ENCODE data around the gene NCK1. TPM values are rescaled to one million over a fixed set of nuclear protein-coding genes. Genes with fewer than 3 reads are reported as not detected.
A peak's percentile ranks its signal among the peaks of the same experiment; 100 is the strongest.

NCK1 gene
- total RNA-seq, 4 donors from 2014 or later, result 53.1 to 74.0 (median 61.6) TPM

DNA sequence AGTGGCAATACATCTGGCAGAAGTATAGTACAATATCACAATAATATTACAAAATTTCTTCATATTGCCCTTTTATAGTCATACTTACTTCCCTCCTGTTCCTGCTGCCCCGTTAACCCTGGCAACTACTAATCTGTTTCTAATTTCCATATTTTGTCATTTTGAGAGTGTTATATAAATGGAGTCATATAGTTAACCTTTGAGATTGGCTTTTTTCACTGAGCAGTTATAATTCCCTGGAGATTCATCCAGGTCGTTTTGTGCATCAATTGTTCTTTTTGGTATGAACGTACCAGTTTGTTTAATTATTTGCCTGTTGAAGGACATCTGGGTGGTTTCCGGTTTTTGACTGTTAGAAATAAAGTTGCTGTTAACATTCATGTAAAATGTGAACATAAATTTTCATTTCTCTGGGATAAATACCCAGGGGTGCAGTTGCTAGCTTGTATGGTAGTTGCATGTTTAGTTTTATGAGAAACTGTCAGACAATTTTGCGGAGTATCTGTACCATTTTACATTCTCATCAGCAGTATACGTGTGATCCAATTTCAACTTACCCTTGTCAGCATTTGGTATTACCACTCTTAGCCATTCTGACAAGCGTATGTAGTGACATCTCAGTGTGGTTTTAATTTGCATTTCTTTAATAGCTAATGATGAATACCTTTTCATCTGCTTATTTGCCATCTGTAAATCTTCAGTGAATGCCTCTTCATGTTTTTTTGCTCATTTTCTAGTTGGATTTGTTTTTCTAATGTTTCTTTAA is 63.6 kb downstream of the NCK1 start:
- TF ChIP-seq POLR2A (IDR thresholded peaks at IDR 0.05), result no peak
- TF ChIP-seq, protein P1, sequence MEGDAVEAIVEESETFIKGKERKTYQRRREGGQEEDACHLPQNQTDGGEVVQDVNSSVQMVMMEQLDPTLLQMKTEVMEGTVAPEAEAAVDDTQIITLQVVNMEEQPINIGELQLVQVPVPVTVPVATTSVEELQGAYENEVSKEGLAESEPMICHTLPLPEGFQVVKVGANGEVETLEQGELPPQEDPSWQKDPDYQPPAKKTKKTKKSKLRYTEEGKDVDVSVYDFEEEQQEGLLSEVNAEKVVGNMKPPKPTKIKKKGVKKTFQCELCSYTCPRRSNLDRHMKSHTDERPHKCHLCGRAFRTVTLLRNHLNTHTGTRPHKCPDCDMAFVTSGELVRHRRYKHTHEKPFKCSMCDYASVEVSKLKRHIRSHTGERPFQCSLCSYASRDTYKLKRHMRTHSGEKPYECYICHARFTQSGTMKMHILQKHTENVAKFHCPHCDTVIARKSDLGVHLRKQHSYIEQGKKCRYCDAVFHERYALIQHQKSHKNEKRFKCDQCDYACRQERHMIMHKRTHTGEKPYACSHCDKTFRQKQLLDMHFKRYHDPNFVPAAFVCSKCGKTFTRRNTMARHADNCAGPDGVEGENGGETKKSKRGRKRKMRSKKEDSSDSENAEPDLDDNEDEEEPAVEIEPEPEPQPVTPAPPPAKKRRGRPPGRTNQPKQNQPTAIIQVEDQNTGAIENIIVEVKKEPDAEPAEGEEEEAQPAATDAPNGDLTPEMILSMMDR (IDR thresholded peaks at IDR 0.05), result no peak
- WGBS, 2 donors, result 57 to 62% methylated on average over 7 of the region's 7 CpGs
- intact Hi-C loops (cut with DNase I; ENCODE audit: low total_unique reads), result no loop called here
- DNase-seq (ENCODE audit: low spot score in 2 of 2), result no peak
- no peak overlapping the region for H3K4me3 ChIP-seq (ENCODE audit: low read depth, poor library complexity, severe bottlenecking)

DNA sequence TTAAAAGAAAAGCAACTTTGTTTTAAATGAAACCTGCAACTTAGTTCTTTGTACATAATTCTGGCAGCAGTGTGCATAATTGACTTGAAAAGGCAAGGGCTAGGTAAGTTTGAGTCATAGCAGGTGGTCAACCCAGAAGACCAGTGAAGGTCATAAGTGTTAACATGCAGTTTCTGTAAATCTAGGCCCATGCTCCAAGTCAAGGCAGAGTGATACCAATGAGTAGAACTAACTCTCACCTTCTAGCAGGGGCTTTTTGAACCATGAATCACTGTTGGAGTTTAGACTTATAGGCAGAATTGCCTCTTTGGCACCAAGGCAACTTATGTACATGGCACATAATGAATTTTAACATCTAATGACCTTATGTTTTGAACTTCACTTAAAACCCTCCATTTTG is 66.2 kb downstream of the NCK1 start:
- no peak overlapping the region for H3K4me3 ChIP-seq (ENCODE audit: low read depth, poor library complexity, severe bottlenecking)
- intact Hi-C loops (cut with DNase I; ENCODE audit: low total_unique reads), result no loop called here
- TF ChIP-seq, protein P1 (IDR thresholded peaks at IDR 0.05), result no peak
- no peak for TF ChIP-seq POLR2A (IDR thresholded peaks at IDR 0.05)
- no peak for DNase-seq (ENCODE audit: low spot score in 2 of 2)

DNA sequence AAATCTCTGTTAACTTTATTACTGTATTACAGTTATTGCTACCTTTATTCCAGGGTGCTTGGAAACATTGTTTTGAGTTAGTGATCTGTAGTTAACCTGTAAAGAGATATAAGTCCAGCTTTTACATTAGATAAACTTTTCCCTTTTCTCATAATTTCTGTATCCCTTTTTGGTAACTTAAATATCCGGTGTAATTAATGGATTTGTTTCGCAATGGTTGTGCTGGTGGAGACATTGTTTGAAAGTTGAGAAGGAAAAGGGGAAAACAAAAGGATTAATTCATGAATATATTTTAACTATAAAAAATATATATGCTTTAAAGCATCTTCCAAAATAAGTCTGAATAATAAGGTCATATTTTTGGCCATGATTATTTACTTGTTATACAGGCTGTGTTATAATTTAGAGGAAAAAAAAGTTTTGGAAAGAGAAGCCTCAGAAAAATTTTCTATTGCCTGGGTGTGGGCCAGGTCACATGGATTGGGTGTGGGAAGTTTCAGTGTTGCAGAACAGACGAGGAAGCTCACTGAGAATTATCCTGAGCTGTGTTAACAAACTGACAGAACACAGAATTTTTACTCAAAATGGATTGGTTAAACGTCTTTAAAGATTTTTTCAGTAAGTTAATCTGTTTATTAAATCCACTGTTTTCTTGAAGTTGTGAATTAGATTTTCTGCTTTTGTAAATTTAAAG is 68.1 kb downstream of the NCK1 start:
- TF ChIP-seq, protein P1 (IDR thresholded peaks at IDR 0.05), result no peak
- no peak for TF ChIP-seq POLR2A (IDR thresholded peaks at IDR 0.05)
- DNase-seq (ENCODE audit: low spot score in 2 of 2), result peak; percentile 77 to 90
- H3K4me3 ChIP-seq (ENCODE audit: low read depth, poor library complexity, severe bottlenecking), result no peak overlapping the region
- intact Hi-C loops (cut with DNase I; ENCODE audit: low total_unique reads), result no loop called here
- WGBS, 2 donors, result 17 to 20% methylated on average over 4 of the region's 4 CpGs

DNA sequence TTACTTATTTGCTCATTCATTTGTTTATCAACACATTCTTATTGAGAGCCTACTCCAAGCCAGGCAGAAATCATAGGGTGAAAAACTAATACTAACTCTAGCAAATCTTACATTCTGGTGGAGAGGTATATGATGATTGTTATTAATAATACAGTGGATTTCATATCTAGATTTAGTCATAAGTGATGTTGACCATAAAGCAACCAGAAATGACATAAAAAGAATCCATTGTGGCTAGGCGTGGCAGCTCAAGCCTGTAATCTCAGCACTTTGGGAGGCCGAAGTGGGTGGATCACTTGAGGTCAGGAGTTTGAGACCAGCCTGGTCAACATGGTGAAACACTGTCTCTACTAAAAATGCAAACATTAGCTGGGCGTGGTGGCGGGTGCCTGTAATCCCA is 69.6 kb downstream of the NCK1 start:
- DNase-seq (ENCODE audit: low spot score in 2 of 2), result no peak
- intact Hi-C loops (cut with DNase I; ENCODE audit: low total_unique reads), result no loop called here
- TF ChIP-seq, protein P1 (IDR thresholded peaks at IDR 0.05), result no peak
- TF ChIP-seq POLR2A (IDR thresholded peaks at IDR 0.05), result no peak
- 76 to 86% methylated on average over 4 of the region's 4 CpGs for WGBS, 2 donors
- H3K4me3 ChIP-seq (ENCODE audit: low read depth, poor library complexity, severe bottlenecking), result no peak overlapping the region

DNA sequence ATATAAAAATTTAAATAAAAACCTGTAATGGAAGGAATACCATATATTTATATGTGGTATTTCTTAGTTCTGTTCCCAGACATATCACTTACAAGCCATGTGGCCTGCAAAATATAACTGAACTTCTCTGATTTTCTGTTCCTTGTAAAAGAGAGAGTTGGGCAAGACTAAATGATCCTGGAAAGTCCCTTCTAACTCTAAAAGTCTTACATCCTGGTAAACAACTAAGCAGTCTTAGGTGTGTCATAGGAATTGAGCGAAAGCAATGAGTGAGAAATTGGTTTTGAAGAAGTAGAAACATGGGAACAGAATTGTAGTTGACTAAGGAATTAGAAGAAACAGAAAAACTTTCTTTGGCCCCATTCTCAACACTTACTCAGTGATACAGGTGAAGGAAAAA is 70.5 kb downstream of the NCK1 start:
- intact Hi-C loops (cut with DNase I; ENCODE audit: low total_unique reads), result no loop called here
- TF ChIP-seq, protein P1 (IDR thresholded peaks at IDR 0.05), result no peak
- TF ChIP-seq POLR2A (IDR thresholded peaks at IDR 0.05), result no peak
- H3K4me3 ChIP-seq (ENCODE audit: low read depth, poor library complexity, severe bottlenecking), result no peak overlapping the region
- no peak for DNase-seq (ENCODE audit: low spot score in 2 of 2)
- 40 to 47% methylated on average over 1 of the region's 1 CpG for WGBS, 2 donors

Data from lower leg skin (tissue), 4 donors.